ENCODE measurements around the gene HOXC9. TPM values are rescaled to one million over a fixed set of nuclear protein-coding genes. Genes with fewer than 3 reads are reported as not detected.

HOXC9 gene
- total and polyA plus RNA-seq, 9 of the 15 experiments (the other 6 are each of a cell fraction or from before 2014, with no cell fraction given): 1.1 to 10.5 (median 9.3) TPM

- TF ChIP-seq CHD7 (IDR thresholded peaks at IDR 0.05; ENCODE audit: low read depth, low read length): no peak
- no peak for TF ChIP-seq ZFP91 (CRISPR knock-in tag; IDR thresholded peaks at IDR 0.05)
- TF ChIP-seq MCM3 (IDR thresholded peaks at IDR 0.05): no peak
- TF ChIP-seq POLR2AphosphoS5 (IDR thresholded peaks at IDR 0.05; ENCODE audit: control insufficient read depth, insufficient read depth, low read depth, low read length): no peak
- TF ChIP-seq THAP12 (CRISPR knock-in tag; IDR thresholded peaks at IDR 0.05): no peak
- no peak for TF ChIP-seq IRF2 (CRISPR knock-in tag; IDR thresholded peaks at IDR 0.05)
- TF ChIP-seq HNRNPLL (IDR thresholded peaks at IDR 0.05; ENCODE audit: low read depth, low read length, poor library complexity, severe bottlenecking): no peak
- TF ChIP-seq CHD1 (IDR thresholded peaks at IDR 0.05; ENCODE audit: low read length): no peak
- TF ChIP-seq TCF7 (IDR thresholded peaks at IDR 0.05; ENCODE audit: borderline replicate concordance): no peak
- TF ChIP-seq NR4A1 (CRISPR knock-in tag; IDR thresholded peaks at IDR 0.05): no peak
- no peak for TF ChIP-seq NR4A1 (tag; IDR thresholded peaks at IDR 0.05)
These were observed 45.9 kb upstream of the HOXC9 start (continued) for GRCh38 chr12:53953831-53954693.
